Cardiac fibroblast (primary cell): ENCODE results near the gene FUS.
A peak's percentile ranks its signal among the peaks of the same experiment; 100 is the strongest.

Experiments
- DNase-seq, 2 donors: peaks; one replicate each; pipeline versions ENCODE4 v3.0.0 to v3.0.0-alpha.2; 2010; ENCODE audit warnings: low read depth in 2 of 2
- H3K4me3 ChIP-seq, 2 donors: replicated peaks in 1 of 2; 1 replicate in 1 of 2; 2 replicates in 1 of 2; pipeline ENCODE4 v1.5.1; 2011; ENCODE audit warnings: low read depth in 2 of 2, low read length in 2 of 2, mild to moderate bottlenecking in 2 of 2, moderate library complexity in 1 of 2
- TF ChIP-seq, protein P1 (sequence below): IDR thresholded peaks from one replicate; pipeline ENCODE4 v1.5.1; 2011; ENCODE audit warnings: low read depth, mild to moderate bottlenecking, low read length, inconsistent platforms

Gene FUS

DNA sequence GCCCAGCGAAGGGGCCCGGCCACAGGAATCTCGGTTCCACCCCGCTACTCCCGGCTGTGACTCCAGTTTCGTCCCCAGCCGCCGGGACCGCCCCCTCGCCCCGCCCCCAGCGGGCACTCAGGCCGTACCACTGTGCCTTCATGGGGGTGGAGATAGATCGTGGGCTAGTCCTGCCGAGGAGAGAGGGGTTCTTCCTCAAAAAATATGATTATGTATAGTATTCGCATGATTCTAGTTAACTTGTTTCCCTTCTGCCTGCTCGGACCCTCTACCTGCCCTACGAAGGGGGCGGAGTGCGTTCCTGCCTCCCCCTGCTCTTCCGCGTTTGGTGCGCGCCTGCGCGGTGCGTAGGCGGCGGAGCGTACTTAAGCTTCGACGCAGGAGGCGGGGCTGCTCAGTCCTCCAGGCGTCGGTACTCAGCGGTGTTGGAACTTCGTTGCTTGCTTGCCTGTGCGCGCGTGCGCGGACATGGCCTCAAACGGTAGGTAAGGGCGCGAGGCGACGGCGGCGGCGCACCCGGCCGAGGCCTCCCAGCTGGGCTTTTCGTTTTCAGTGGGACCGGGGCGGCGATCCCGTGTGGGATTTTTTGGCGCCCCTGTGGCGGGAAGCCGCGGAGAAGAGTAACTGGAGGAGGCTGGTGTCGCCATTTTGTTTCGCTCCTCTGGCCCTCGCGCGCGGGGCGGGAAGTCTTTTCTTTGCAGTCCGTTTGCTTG, at the start of gene FUS:
Gene FUS (plus strand): TSS at position 393 of the 713 bp plus-strand sequence. CDS start 76 bp downstream, at position 469.
- H3K4me3 ChIP-seq: peak within 1 kb of the TSS; percentile 91 to 92
- DNase-seq: peak; percentile 93 to 94
- TF ChIP-seq, protein P1, sequence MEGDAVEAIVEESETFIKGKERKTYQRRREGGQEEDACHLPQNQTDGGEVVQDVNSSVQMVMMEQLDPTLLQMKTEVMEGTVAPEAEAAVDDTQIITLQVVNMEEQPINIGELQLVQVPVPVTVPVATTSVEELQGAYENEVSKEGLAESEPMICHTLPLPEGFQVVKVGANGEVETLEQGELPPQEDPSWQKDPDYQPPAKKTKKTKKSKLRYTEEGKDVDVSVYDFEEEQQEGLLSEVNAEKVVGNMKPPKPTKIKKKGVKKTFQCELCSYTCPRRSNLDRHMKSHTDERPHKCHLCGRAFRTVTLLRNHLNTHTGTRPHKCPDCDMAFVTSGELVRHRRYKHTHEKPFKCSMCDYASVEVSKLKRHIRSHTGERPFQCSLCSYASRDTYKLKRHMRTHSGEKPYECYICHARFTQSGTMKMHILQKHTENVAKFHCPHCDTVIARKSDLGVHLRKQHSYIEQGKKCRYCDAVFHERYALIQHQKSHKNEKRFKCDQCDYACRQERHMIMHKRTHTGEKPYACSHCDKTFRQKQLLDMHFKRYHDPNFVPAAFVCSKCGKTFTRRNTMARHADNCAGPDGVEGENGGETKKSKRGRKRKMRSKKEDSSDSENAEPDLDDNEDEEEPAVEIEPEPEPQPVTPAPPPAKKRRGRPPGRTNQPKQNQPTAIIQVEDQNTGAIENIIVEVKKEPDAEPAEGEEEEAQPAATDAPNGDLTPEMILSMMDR: no peak

DNA sequence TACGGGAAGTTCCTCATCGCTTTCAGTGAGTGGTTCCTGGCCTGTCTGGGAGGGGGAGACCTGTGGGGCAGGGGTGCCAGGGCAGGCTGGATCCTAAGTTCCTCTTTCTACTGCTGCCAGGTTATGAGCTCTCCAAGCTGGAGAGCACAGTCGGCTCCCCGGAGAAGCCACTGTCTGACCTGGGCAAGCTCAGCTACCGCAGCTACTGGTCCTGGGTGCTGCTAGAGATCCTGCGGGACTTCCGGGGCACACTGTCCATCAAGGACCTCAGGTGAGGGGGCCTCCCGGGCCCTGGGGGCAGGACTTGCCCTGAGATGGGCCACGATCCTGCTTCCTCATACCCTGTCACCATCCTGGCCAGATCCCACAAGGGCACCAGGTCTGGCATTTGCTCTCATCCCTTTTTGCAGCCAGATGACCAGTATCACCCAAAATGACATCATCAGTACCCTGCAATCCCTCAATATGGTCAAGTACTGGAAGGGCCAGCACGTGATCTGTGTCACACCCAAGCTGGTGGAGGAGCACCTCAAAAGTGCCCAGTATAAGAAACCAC, 49.5 kb upstream of the FUS start:
- TF ChIP-seq, protein P1: no peak
- H3K4me3 ChIP-seq: no peak overlapping the region
- no peak for DNase-seq

DNA sequence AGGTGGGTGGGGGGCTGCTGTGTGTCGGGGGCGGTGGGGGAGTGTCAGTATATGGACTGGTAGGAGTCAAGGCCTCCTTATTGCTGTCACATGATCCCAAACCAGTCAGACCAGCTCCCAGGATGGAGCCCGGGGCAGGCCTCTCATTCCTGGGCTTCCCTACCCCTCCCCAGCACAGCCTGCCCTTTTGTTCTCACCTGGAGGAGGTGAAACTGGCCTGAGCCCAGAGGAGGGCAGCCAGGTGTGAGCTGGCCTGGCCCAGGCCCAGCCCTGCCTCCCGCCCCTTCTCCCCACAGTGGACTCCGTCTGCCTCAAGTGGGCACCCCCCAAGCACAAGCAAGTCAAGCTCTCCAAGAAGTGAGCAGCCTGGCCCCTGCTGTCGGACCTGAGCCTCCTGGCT, 49.0 kb upstream of the FUS start:
- DNase-seq: no peak
- no peak overlapping the region for H3K4me3 ChIP-seq
- TF ChIP-seq, protein P1: no peak

DNA sequence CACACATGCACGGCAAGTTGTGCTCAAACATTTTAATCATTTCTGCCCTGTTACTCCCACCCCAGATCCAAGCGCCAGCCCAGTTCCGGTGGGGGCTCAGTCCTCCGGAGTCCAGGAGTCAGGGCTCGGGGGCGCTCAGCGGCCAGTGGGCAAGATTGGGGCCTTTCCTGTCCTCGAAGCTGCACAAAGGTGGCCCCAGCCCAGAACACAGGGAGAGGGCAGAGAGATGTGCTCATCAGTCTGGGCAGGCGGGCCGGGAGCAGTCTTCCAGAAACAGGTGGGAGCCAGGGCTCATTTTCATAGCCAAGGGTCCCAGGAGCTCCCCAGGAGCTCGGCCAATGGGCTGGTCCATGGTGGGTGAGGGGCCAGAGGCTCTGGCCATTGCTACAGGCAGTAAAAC, 48.5 kb upstream of the FUS start:
- DNase-seq: no peak
- TF ChIP-seq, protein P1: no peak
- H3K4me3 ChIP-seq: no peak overlapping the region

DNA sequence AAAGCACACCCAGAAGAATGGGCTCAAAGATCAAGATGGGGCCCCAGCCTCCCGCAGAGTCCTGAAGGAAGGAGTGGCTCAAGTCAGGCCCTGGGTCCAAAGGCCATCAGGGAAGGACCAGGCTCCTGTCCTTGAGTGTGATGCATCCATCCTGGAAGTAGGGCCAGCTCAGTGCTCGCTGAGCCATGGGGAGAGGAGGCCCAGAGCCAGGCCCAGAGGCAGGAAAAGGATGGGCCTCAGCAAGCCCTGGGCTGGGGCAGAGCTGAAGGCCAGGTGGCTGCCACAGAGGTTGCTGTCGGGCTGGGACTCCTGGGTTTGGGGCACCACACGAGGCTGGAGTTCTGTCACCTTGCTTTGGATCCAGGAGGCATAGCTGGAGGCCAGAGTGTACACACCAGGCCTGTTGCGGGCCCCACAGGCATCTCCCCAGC, 48.1 kb upstream of the FUS start:
- no peak for DNase-seq
- H3K4me3 ChIP-seq: no peak overlapping the region
- TF ChIP-seq, protein P1: no peak

DNA sequence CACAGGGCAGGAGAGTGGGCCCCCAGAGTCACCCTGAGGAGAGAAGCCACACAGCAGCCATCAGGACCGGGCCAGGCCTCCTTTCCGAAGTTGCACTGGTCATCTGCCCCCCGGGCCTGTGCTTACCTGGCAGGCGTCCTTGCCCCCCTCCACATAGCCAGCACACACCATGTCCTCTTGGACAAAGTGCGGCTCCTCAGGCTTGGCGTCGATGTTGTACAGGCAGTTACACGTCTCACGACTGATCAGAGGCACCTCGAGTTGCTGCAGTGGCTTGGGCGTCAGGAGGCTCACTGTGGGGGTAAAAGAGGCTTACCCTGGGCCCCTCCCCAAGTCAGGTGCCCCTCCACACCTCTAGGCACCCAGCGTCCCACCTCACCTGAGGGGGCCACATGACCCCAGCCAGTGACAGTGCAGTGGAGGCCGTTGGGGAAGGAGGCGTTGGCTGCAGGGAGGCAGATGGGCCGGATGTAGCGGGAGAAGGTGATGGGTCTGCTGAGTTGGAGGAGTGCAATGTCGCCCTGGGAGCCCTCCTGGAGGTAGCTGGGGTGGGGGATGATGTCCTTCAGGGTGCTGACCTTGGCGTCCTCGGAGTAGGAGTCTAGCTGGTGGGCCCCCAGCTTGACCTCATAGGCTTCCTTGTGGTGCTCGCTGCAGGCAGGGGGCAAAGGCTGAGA, 47.5 kb upstream of the FUS start:
- no peak overlapping the region for H3K4me3 ChIP-seq
- TF ChIP-seq, protein P1: no peak
- DNase-seq: no peak
